ENCODE results near the gene ATP6V1G2. TPM values are rescaled to one million over a fixed set of nuclear protein-coding genes. Genes with fewer than 3 reads are reported as not detected.

ATP6V1G2 gene
- total and polyA plus RNA-seq, 2 of the 8 experiments (the other 6 are each of a cell fraction or from before 2014, with no cell fraction given): 3.0 to 5.7 TPM

- TF ChIP-seq, protein P1, sequence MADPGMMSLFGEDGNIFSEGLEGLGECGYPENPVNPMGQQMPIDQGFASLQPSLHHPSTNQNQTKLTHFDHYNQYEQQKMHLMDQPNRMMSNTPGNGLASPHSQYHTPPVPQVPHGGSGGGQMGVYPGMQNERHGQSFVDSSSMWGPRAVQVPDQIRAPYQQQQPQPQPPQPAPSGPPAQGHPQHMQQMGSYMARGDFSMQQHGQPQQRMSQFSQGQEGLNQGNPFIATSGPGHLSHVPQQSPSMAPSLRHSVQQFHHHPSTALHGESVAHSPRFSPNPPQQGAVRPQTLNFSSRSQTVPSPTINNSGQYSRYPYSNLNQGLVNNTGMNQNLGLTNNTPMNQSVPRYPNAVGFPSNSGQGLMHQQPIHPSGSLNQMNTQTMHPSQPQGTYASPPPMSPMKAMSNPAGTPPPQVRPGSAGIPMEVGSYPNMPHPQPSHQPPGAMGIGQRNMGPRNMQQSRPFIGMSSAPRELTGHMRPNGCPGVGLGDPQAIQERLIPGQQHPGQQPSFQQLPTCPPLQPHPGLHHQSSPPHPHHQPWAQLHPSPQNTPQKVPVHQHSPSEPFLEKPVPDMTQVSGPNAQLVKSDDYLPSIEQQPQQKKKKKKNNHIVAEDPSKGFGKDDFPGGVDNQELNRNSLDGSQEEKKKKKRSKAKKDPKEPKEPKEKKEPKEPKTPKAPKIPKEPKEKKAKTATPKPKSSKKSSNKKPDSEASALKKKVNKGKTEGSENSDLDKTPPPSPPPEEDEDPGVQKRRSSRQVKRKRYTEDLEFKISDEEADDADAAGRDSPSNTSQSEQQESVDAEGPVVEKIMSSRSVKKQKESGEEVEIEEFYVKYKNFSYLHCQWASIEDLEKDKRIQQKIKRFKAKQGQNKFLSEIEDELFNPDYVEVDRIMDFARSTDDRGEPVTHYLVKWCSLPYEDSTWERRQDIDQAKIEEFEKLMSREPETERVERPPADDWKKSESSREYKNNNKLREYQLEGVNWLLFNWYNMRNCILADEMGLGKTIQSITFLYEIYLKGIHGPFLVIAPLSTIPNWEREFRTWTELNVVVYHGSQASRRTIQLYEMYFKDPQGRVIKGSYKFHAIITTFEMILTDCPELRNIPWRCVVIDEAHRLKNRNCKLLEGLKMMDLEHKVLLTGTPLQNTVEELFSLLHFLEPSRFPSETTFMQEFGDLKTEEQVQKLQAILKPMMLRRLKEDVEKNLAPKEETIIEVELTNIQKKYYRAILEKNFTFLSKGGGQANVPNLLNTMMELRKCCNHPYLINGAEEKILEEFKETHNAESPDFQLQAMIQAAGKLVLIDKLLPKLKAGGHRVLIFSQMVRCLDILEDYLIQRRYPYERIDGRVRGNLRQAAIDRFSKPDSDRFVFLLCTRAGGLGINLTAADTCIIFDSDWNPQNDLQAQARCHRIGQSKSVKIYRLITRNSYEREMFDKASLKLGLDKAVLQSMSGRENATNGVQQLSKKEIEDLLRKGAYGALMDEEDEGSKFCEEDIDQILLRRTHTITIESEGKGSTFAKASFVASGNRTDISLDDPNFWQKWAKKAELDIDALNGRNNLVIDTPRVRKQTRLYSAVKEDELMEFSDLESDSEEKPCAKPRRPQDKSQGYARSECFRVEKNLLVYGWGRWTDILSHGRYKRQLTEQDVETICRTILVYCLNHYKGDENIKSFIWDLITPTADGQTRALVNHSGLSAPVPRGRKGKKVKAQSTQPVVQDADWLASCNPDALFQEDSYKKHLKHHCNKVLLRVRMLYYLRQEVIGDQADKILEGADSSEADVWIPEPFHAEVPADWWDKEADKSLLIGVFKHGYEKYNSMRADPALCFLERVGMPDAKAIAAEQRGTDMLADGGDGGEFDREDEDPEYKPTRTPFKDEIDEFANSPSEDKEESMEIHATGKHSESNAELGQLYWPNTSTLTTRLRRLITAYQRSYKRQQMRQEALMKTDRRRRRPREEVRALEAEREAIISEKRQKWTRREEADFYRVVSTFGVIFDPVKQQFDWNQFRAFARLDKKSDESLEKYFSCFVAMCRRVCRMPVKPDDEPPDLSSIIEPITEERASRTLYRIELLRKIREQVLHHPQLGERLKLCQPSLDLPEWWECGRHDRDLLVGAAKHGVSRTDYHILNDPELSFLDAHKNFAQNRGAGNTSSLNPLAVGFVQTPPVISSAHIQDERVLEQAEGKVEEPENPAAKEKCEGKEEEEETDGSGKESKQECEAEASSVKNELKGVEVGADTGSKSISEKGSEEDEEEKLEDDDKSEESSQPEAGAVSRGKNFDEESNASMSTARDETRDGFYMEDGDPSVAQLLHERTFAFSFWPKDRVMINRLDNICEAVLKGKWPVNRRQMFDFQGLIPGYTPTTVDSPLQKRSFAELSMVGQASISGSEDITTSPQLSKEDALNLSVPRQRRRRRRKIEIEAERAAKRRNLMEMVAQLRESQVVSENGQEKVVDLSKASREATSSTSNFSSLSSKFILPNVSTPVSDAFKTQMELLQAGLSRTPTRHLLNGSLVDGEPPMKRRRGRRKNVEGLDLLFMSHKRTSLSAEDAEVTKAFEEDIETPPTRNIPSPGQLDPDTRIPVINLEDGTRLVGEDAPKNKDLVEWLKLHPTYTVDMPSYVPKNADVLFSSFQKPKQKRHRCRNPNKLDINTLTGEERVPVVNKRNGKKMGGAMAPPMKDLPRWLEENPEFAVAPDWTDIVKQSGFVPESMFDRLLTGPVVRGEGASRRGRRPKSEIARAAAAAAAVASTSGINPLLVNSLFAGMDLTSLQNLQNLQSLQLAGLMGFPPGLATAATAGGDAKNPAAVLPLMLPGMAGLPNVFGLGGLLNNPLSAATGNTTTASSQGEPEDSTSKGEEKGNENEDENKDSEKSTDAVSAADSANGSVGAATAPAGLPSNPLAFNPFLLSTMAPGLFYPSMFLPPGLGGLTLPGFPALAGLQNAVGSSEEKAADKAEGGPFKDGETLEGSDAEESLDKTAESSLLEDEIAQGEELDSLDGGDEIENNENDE (IDR thresholded peaks at IDR 0.05; ENCODE audit: insufficient replicate concordance, low read length): no peak
- TF ChIP-seq SUZ12 (IDR thresholded peaks at IDR 0.05; ENCODE audit: low read length) (no peak), EP300 (IDR thresholded peaks at IDR 0.05; ENCODE audit: borderline replicate concordance in 1 of 2, low read depth in 2 of 2, low read length in 2 of 2) (peak in 1 of 2 experiments; percentile 20; a peak in 1 of 3 replicates), BCL11A (IDR thresholded peaks at IDR 0.05; ENCODE audit: low read depth in 2 of 2, low read length in 2 of 2) (no peak), EZH2 (IDR thresholded peaks at IDR 0.05; ENCODE audit: low read depth, low read length, severe bottlenecking) (no peak), RXRA (IDR thresholded peaks at IDR 0.05; ENCODE audit: insufficient read depth, low read depth, low read length) (no peak), ATF2 (IDR thresholded peaks at IDR 0.05; ENCODE audit: low read length) (peak; percentile 75)
Measured at GRCh38 chr6:31541658-31542521, 4.5 kb downstream of the ATP6V1G2 start, which contains the start of gene DDX39B (continued).

Measured in H1 (cell line).